Activated CD8-positive, alpha-beta memory T cell treated with anti-CD3 and anti-CD28 coated beads for 48 hours (primary cell): Measurements from ENCODE around the gene MAD1L1.

Experiments
- DNase-seq, 3 experiments: peaks; one replicate each; pipeline ENCODE4 v3.0.0-alpha.2; 2020; ENCODE audit warnings: low read depth in 2 of 3, low spot score in 2 of 3

The MAD1L1 gene

GRCh38 chr7:1809601-1810258 lies 423.0 kb downstream of the MAD1L1 start:
- no peak for DNase-seq

- DNase-seq, result no peak
Measured at GRCh38 chr7:1809070-1809469, 423.7 kb downstream of the MAD1L1 start.

- DNase-seq, result no peak
Measured at GRCh38 chr7:1807821-1808600, 424.7 kb downstream of the MAD1L1 start.

GRCh38 chr7:1806354-1806753 lies 426.4 kb downstream of the MAD1L1 start:
- DNase-seq, result no peak

- no peak for DNase-seq
Measured at GRCh38 chr7:1804310-1804709, 428.4 kb downstream of the MAD1L1 start.

- no peak for DNase-seq
Measured at GRCh38 chr7:1802899-1803298, 429.8 kb downstream of the MAD1L1 start.

GRCh38 chr7:1800902-1801301 lies 431.8 kb downstream of the MAD1L1 start:
- no peak for DNase-seq

- no peak for DNase-seq
Measured at GRCh38 chr7:1798191-1798590, 434.6 kb downstream of the MAD1L1 start.

- no peak for DNase-seq
Measured at GRCh38 chr7:1794888-1795542, 437.7 kb downstream of the MAD1L1 start.

- no peak for DNase-seq
Measured at GRCh38 chr7:1787681-1788235, 445.0 kb downstream of the MAD1L1 start.

- DNase-seq, result no peak
Measured at GRCh38 chr7:1787241-1787640, 445.5 kb downstream of the MAD1L1 start.

GRCh38 chr7:1785839-1786238 lies 446.9 kb downstream of the MAD1L1 start:
- no peak for DNase-seq

- no peak for DNase-seq
Measured at GRCh38 chr7:1781369-1781768, 451.4 kb downstream of the MAD1L1 start.

- no peak for DNase-seq
Measured at GRCh38 chr7:1779445-1779844, 453.3 kb downstream of the MAD1L1 start.

GRCh38 chr7:1777122-1777521 lies 455.6 kb downstream of the MAD1L1 start:
- no peak for DNase-seq

GRCh38 chr7:1775389-1775788 lies 457.4 kb downstream of the MAD1L1 start:
- no peak for DNase-seq

- DNase-seq, result no peak
Measured at GRCh38 chr7:1770331-1770730, 462.4 kb downstream of the MAD1L1 start.

GRCh38 chr7:1769286-1770200 lies 463.2 kb downstream of the MAD1L1 start:
- DNase-seq, result no peak

- DNase-seq, result no peak
Measured at GRCh38 chr7:1768832-1769231, 463.9 kb downstream of the MAD1L1 start.

GRCh38 chr7:1767524-1767923 lies 465.2 kb downstream of the MAD1L1 start:
- DNase-seq, result no peak
